Lung microvascular endothelial cell (primary cell): ENCODE results near the gene CDCA4. TPM values are rescaled to one million over a fixed set of nuclear protein-coding genes. Genes with fewer than 3 reads are reported as not detected.
"Not testable (repeated sequence)": the region's sequence is repeated elsewhere in the genome, so short reads cannot be mapped to it uniquely, and the experiment has no call there.

ENCODE experiments used
- DNase-seq, 2 donors: peaks; one replicate each; pipeline versions ENCODE4 v3.0.0 to v3.0.0-alpha.2; 2010; ENCODE audit warnings: low read depth in 2 of 2
- total RNA-seq: library from RNA; depleted of rRNA; stranded (reverse); fragments of >200 nt; gene quantifications from 2 replicates; pipeline ENCODE4 v1.2.1, GENCODE V29; 2014

CDCA4 gene
- total RNA-seq: 16.3 and 19.8 TPM in 2 replicates

DNA sequence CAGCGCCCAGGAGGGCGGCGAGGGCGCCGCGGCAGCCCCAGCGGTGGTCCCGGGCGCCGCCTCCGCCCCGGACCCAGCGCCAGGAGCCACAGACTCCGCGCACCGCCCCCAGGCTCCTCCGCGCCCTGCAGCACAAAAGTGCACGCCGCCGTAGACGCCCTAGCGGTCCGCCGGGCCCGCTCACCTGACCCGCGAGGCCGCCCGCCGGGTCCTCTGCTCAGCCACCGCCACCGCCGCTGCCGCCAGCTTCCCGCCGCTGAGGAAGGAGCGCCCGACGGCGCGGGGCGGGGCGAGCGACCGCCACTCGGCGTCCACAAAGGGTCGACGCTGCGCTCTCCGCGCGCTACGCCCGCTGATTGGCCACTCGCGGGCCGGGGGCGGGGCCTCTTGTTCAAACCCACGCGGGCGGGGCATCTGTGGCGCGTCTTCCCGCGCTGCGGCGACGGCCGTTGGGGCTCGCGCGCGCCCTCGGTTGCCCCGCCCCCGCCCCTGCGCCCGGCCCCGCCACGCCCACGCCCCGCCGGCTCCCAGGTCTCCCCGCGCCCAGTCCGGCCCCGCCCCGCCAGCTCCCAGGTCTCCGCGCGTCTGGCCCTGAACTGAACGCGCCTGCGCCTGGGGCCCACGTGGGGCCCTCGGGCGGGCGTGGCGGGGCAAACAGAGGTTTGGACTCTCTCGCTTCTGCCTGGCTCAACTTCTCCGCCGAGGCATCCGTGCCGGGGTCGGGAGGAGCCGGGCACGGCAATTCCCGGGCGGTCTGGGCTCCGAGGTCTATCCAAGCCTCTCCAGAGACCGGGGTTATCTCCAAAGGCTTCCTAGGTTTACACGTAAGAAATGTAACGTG, at the start of gene CDCA4:
Gene CDCA4, minus strand, starts transcription at position 269 of the 841 bp plus-strand sequence. CDS start 9,154 bp downstream, outside the sequence.
- DNase-seq: peak; percentile 97 to 98

DNA sequence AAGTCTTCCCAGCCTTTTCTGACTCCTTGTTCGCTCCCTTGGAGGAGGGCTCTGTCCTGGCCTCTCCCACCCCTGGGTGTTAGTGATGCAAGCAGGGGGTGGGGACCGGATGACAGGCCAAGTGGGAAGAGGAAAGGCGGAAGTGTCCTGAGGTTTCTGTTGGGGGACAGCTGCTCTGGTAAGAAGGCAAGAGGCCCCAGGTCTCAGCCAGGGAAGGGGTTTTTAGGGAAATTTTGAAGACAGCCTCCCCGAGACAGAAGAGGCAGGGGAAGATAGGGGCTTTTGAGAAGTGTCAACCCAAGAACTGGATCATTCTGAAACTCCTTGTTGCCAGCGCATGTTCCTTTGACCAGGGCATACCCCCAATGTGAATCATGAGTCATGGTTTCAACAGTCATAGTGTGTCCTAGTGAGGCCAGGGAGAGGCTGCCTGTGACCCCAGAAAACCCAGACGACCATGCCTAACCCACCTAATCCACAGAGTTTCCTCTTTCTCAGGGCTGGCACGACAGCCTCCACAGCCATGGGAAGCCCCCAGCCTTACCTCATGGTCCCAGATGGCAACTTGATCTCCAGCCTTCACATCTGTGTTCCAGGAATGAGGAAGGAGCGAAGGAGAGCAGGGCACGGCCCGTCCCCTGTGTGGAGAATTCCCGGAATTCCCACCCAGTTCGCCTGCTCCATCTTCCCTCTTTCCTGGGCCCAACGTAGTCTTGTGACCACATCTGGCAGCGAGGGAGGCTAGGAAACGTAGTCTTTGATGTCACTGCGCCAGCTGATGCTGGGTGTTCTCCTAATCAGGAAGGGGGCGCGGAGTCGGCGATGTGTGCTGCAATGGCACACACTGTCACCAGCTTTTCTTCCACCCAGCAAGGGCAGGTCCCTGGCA, 49.2 kb upstream of the CDCA4 start:
- no peak for DNase-seq

- no peak for DNase-seq
Measured at GRCh38 chr14:105069522-105069870, 48.6 kb upstream of the CDCA4 start.

DNA sequence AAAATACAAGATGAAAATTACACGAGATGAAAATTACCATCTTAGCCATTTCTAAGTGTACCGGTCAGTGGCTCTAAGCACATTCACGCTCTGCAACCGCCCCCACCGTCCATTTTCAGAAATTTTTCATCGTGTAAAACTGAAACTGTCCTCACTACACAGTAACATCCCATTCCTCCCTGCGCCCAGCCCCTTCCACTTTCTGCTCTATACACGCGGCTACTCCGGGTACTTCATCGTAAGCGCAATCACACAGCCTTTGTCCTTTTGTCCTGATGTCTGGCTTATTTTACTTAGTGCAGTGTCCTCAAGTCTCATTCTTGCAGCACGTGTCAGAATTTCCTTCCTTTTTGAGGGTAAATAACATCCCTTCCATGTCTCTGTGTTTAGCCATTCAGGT, 47.9 kb upstream of the CDCA4 start:
- DNase-seq: no peak

- no peak for DNase-seq
Measured at GRCh38 chr14:105067969-105068301, 47.1 kb upstream of the CDCA4 start.

- DNase-seq: no peak
Measured at GRCh38 chr14:105067140-105067968, 46.5 kb upstream of the CDCA4 start.

DNA sequence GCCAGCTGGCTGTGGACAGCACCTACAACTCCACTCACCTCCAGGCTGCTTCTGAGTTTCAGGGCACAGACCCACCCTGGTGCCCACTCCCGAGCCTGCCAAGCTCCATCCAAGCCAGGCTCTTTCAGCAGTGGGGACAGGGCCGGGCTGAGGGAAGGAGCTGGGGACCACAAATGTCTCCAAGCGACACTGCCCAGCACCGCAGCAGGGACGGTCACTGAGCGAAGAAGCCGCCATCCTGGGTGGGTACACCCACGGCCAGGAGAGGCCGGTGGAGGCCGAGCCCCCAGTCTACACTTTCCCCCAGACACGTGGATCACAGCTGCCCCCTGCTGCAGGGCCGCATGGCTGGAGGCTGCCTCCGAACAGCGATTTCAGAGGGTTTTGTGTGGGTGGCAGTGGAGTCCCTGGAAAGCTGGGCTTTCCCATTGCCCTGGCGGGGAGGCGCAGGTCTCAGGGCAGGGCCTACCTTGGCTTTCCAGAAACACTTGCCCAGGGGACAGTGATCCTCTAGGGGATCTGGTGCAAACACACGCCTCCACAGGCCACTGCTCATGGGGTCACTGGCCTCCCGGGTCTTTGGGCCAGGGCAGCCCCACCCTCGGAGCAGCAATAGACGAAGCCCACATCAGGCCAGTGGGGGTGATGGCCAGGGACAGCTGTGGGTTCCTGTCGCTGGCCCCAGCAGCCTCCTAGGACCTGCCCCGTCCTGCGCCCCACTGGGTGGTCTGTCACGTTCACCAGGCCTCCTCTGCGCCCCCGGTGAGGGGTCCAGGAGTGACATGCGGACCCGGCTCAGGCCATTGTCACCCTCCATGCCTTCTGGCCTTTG, 45.6 kb upstream of the CDCA4 start:
- DNase-seq: no peak

DNA sequence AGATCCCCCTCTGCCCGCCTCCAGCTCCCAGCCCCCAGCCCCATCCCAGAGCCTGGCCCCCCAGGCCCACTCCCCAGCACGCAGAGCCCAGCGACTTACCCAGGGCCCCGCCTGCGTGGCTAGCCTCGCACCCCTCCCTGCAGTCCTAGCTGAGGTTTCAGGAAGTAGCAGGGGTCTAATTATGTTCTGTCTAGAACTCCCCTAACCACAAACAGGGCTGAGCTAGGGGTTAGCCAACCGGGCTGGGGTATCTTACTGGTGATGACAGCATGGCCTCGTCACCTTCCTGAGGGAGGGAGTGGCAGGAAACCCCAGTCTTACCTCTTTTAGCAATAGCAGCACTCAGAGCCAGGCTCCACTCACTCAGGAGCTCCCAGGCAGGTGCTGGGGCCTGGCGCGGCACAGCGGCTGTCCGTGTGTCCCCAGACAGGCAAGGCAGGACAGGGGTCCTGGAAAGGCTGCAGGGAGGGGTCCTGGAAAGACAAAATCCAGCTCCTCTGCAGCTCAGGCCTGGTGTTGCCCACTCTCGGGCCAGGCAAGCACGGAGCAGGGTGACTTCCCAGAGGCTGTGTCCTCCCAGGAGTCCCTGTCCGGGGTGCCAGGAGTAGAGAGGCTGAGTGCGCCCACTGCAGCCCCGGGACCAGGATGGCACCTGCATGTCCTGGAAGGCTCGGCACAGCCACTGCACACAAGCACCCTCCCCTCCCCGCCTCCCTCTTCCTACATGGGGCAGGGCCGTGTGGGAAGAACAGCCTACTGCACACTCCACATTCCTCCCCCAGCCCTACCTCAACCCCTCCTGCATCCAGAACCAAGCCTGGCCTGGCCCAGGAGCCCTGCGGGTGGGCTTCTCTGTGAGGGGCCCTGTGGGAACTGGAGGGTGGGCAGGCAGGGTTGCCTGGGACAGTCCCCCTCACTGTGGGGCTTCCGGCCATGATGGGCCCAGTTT, 44.7 kb upstream of the CDCA4 start, which contains the start of gene GPR132:
Gene GPR132, minus strand, starts transcription at position 151 of the 949 bp plus-strand sequence. CDS start 10,010 bp downstream, outside the sequence.
- DNase-seq: peak; percentile 22 to 35

DNA sequence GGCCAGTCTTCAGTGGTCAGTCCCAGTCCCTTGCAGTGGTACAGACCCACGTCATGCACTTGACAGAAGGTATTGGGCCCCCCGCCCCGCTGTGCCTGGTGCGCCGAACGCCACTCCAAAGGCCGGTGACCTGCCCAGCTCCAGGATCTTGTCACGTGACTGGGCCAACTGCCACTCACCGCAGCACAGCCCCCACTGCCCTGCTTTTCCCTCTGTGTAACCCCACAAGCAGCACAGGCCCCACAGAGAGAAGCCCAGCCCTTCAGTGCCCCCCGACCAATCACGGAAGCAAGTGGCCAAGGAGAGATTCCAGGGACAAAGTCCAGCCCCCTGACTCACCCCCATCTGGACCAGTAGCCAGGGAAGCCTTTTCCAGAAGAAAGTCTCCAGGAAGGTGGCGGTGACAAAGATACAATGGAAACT, 43.8 kb upstream of the CDCA4 start:
- peak in 1 of 2 donors; percentile 31 for DNase-seq

GRCh38 chr14:105064001-105064400, 43.1 kb upstream of the CDCA4 start:
- no peak for DNase-seq

DNA sequence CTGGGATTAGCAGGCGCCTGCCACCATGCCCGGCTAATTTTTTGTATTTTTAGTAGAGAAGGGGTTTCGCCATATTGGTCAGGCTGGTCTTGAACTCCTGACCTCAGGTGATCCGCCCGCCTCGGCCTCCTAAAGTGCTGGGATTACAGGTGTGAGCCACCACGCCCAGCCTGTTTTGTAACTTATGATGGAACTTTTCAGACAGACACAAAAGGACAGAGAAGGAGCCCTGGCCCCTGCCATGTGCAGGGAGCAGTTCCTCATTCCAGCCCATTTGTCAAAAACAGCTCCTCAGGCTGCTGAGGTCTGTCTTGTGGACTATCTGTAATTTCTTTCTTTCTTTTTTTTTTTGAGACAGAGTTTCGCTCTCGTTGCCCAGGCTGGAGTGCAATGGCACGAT, 42.6 kb upstream of the CDCA4 start:
- DNase-seq: not testable (repeated sequence)

DNA sequence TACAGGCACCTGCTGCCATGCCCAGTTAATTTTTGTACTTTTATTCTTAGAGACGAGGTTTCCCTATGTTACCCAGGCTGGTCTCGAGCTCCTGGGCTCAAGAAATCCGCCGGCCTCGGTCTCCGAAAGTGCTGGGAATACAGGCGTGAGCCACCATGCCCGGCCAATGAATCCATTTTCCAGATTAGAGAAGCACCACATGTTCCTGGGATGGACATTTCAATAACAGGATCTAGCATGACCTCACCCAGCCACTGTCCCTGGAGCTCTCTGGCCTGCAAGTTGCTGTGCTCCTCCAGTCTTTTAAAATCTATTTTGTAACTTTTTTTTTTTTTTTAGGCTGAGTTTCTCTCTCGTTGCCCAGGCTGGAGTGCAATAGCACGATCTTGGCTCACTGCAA, 42.2 kb upstream of the CDCA4 start:
- DNase-seq: no peak

DNA sequence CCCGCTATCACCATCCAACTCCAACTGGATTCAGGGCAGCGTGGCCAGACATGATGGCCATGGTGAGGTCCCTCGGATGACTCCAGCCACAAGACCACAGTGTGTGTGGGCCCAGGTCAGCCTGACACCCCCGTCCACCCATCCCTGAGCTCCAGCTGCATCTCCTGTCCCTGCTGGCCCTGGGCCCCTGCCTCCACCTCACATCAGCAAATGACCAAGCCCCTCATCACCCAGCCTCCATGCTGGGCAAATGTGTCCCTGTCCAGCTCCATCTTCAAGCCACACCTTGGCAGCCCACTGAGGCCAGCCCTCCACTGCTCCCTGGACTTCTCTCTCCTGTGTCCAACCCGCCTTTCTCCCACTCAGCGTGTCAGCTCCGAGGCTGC, 41.2 kb upstream of the CDCA4 start:
- no peak for DNase-seq

GRCh38 chr14:105061428-105062047, 40.7 kb upstream of the CDCA4 start:
- peak in 1 of 2 donors; percentile 12 for DNase-seq

DNA sequence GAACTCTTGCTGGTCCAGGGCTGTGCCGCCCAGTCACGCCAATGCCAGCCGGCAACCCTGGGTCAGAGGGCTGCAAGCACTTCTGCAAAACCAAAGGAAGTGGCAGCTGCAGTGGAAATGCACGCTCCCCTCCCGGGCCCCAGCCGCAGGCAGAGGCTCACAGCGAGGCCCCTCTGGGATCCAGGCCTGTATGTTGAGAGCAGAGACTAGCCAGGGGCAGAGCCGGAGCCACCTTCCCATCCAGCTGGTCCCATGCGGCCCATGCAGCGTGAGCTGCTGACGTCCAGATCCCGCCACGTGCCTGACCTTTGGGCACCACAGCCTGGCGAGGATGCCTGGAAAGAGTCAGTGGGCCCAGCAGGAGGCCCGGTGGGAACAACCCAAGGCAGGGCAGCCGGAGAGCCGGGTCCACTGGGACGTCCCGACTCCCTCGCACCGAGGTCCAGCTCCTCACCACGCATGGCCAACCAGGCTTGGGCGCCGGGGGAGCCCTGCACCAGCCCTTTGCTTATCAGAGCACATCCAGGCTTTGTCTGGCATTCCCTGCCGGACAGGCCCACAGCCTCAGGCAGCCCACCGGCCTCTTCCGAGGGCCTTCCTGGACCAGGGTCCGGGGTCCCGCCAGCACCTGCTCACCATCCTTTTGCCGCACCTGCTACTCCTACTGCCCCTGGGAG, 40.0 kb upstream of the CDCA4 start:
- peak; percentile 15 to 16 for DNase-seq

DNA sequence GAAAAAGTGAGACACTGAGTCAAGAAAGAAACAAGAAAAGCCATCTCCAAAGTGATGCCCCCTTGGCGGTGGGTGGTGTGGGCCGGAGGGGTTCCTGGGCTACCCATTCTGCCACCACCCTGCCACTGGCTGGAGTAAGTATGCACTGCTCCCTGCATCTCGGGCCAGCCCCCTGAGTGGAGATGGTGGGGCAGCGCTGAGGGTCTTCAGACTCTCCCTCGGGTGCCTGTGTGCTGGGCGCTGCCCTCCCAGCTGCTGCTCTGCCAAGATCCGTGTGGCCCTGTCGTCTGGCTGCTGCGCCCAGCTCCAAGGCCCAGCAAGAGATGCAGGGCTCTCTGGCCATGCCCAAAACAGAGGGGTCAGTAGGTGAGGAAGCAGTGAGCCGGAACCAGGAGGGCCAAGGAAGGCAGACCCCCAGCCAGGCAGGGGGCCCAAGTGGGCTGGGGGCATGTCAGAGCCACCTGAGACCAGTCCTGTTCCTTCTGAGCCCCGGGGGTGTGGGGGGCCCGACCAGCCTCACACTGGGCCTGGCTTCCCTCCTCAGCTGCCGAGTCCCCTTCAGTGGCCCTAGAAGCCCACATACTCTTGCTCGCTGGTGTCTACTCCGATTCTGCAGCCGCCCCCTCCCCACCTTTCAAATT, 39.2 kb upstream of the CDCA4 start:
- DNase-seq: no peak

DNA sequence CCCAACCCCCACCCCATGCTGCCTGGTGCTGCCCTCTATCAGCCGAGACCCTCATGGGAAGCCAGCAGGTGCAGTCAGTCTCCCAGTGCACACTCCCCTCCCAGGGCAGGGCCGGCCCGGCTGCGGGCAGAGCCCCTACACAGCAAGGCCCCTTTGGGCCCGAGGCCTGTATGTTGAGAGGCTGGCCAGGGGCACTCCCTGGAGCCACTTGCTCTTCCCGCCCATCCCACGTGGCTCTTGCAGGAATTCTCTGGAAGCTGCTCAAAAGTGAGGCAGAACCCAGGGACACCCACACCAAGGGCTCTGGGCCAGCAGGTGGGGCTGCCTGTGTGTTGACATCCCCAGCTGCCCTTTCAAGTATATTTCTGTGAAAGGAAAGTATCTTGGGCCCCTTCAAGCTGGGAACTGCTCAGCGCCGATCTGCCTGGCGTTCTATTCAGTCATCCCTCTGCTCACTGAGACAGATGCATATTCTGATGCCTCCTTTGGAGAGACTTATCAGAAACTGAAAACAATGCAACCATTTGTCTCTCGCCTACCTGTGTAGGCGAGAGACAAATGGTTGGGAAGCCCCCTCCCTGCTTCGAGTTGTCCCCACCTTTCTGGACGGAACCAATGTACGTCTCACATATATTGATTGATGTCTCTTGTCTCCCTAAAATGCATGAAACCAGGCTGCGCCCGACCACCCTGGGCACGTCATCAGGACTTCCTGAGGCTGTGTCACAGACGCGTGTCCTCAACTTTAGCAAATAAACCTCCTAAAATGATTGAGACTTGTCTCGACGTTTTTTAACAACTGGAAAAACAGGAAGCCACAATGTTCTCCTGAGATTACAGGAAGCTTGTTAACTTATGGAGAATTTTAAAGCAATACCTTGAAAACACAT, 38.4 kb upstream of the CDCA4 start:
- peak in 1 of 2 donors; percentile 34 for DNase-seq
